ENCODE data around the gene CNTN2.

DNA sequence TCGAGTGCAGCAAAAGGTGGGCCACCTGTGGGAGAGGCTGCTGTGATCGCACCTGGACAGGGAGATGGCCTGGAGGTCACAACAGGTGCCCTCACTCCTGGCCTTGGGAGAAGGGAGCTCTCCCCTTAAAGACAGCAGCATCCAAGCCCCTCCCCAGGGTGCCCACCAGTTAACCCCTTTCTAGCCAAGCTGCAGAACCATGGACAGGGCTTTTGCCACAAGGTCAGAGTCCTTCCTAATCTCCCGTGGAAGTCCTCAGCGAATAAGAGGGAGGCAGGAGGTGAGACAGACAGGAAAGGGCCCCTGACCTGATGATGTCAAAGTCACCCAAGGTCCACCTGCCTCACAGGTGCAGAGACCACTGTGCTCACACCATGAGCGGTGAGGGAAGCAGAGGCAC lies 1.7 kb downstream of the CNTN2 start:
- TF ChIP-seq, protein P1, sequence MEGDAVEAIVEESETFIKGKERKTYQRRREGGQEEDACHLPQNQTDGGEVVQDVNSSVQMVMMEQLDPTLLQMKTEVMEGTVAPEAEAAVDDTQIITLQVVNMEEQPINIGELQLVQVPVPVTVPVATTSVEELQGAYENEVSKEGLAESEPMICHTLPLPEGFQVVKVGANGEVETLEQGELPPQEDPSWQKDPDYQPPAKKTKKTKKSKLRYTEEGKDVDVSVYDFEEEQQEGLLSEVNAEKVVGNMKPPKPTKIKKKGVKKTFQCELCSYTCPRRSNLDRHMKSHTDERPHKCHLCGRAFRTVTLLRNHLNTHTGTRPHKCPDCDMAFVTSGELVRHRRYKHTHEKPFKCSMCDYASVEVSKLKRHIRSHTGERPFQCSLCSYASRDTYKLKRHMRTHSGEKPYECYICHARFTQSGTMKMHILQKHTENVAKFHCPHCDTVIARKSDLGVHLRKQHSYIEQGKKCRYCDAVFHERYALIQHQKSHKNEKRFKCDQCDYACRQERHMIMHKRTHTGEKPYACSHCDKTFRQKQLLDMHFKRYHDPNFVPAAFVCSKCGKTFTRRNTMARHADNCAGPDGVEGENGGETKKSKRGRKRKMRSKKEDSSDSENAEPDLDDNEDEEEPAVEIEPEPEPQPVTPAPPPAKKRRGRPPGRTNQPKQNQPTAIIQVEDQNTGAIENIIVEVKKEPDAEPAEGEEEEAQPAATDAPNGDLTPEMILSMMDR (IDR thresholded peaks at IDR 0.05; ENCODE audit: poor library complexity, severe bottlenecking) = no peak
- no peak for TF ChIP-seq POLR2AphosphoS5 (IDR thresholded peaks at IDR 0.05)

All from neural cell (in vitro differentiated cells).